GM18505 (cell line): ENCODE measurements around the gene SDC3.

ENCODE experiments used
- ATAC-seq: cut with Tn5 transposase; IDR thresholded peaks from one replicate; pipeline ENCODE4 v1.9.1; 2021; ENCODE audit not compliant: unreplicated experiment
- POLR2A ChIP-seq: IDR thresholded peaks from 4 replicates; pipeline ENCODE4 v1.6.1; 2011; ENCODE audit warnings: borderline replicate concordance; ENCODE audit not compliant: insufficient read depth, insufficient read length; ENCODE audit errors: extremely low read depth

The SDC3 gene

DNA sequence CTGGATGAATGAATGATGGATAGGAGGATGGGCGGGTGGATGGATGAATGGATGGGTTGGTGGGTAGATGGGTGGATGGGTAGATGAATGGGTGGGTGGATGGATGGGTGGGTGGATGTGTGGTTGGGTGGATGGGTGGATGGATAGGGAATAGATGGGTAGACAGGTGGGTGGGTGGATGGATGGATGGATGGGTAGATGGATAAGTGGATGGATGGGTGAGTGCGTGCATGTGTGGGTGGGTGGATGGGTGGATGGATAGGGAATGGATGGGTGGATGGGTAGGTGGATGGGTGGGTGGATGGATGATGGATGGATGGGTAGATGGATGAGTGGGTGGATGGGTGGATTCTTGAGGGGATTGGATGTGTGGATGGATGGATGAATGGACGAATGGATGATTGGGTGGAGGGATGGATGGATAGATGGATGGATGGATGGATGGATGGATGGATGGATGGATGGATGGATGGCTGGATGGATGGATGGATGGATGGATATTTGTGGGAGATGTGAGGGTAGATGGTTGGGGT, 68.7 kb downstream of the SDC3 start:
- no peak for TF ChIP-seq POLR2A
- no peak for ATAC-seq

- TF ChIP-seq POLR2A = no peak
- no peak for ATAC-seq
Observed at GRCh38 chr1:30838996-30839395, 69.6 kb downstream of the SDC3 start.

GRCh38 chr1:30837653-30838052, 70.9 kb downstream of the SDC3 start:
- TF ChIP-seq POLR2A = no peak
- ATAC-seq = no peak

DNA sequence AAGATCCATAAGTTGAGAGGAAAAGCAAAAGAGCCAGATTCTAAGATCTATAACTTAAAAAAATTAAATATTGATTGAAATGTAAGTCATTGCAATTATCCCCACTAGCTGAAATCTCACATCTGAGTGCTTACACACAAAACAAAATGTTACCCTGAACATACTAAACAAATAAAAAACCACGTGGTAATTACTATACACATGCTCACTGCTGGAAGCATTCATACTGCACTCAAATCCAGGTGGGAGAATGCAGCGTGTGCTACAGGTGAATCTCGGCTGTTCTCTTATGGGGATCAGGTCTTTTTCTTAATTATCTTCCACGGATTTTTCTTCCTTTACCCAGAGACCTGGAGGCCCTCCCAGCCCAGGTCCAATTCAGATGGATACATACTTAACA, 74.3 kb downstream of the SDC3 start:
- no peak for ATAC-seq
- no peak for TF ChIP-seq POLR2A

- TF ChIP-seq POLR2A = no peak
- ATAC-seq = no peak
Observed at GRCh38 chr1:30830537-30830936, 78.0 kb downstream of the SDC3 start.

GRCh38 chr1:30829889-30830288, 78.7 kb downstream of the SDC3 start:
- no peak for ATAC-seq
- no peak for TF ChIP-seq POLR2A

DNA sequence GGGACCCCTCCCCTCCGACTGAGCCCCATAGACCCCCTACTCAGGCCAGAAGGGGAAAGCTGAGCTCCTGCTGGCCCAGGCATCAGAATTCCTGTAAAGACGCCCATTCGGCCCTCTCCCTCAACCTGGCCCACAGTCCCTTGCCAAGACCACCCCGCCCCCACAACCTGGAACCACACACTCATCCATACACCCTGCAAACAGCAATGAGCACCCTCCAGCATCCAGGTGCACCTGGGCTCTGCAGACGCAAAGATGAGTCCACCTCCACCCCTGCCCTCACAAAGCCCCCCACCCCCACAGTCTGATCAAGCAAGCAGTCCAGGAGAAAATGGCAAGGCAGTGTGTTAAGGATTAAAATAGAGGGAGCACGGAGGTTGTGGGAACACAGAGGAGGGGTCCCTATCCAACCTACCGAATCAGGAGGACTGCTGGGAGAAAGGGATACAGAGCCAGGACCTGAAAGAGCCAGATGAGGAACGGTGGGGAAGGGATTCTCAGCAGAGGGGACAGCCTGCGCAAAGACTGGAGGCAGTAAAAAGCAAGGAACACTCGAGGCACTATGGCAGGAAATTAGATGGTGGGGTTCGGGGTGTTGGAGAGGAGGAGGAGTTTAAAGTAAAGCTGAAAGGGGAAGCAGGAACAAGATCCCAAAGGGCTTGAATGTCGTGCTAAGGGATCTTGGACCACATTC, 83.7 kb downstream of the SDC3 start:
- TF ChIP-seq POLR2A = no peak
- no peak for ATAC-seq

DNA sequence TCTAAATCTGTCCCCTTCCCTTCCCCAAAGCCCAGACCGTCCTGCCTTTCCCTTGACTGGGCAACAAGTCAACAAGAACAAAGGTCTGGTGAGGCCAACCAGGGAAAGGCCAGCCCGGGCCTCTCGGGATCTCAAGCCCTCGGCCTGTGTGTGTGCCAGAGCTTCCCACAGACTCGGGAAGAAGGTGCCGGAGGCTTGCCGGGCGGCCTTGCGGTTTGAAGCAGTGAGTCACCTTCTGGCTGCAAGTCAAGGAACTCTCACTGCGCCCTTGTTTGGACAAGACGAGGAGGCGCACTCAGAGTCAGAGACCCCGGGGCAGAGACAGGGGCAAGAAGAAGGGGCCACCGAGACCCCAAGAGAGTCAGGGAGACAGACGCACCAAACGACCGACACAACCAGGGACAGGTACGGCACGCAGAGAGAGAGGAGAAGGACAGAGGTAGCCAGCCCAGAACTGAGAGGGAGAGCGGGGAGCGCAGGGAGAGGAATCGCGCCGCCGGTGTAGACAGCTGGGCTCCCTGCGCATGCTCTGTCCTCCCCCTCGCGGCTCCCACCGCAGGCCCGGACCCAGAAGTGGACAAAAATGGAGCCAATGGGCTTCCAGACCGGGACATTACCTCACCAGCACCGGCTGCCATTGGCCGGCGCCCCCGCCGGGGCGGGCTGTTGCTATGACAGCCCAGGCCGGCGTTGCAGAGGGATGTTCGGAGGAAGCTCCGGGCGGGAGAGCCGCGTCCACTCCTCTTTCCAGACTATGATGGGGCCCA, 84.4 kb downstream of the SDC3 start:
- no peak for ATAC-seq
- no peak for TF ChIP-seq POLR2A

DNA sequence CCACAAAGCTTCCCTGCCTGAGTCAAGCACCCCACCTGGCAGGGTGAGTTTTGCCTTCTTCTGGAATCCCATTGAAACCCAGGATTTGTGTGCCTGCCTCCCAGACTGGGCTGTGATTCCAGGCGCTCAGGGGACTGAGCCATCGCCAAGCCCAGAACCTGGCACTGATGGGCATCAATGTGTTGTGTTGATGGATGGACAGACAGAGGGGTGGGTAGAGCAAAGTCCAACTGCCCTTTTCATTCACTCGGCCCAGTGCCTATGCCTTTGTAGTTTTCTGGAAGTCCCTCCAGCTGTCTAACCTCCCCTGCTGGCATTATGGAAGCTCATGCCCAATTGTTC, 85.0 kb downstream of the SDC3 start:
- TF ChIP-seq POLR2A = no peak
- no peak for ATAC-seq

DNA sequence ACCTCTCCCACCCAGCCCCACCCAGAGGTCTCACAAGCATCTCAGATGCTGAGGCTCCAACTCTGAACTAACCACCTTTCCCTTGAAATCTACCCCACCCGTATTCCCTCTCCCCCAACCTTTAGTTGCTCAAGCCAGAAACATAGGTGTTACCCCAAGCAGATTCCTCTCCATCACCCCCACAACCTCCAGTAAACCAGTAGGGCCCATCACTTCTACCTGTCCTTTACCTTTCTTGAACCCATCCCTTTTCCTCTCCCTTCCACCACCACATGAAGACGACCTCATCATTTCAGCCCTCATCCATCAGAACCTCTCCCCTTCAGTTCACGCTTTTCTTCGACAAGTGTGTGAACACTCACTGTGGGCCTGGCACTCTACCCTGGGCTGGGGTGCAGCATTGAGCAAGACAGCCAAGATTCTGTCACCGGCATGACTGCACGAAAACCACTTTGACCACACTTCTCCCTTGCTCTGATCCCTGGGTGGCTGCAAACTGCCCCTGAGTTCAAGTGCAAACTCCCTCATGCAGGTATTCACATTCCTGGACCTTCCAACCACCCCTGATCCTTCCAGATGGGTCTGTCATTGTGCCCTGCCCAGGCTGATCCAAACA, 85.5 kb downstream of the SDC3 start:
- no peak for TF ChIP-seq POLR2A
- ATAC-seq = no peak

- ATAC-seq = no peak
Observed at GRCh38 chr1:30822006-30822405, 86.6 kb downstream of the SDC3 start.

GRCh38 chr1:30820299-30820698, 88.3 kb downstream of the SDC3 start:
- TF ChIP-seq POLR2A = no peak
- ATAC-seq = no peak

More at GRCh38 chr1:30822006-30822405, 86.6 kb downstream of the SDC3 start:
- TF ChIP-seq POLR2A = no peak
